GM19467 (cell line): Measurements from ENCODE around the gene SLC46A3.
A peak's percentile ranks its signal among the peaks of the same experiment; 100 is the strongest.
"Not testable (repeated sequence)": the region's sequence is repeated elsewhere in the genome, so short reads cannot be mapped to it uniquely, and the experiment has no call there.

Experiments used
- ATAC-seq: cut with Tn5 transposase; IDR thresholded peaks from one replicate; pipeline ENCODE4 v1.9.1; 2021; ENCODE audit warnings: mild to moderate bottlenecking, moderate library complexity; ENCODE audit not compliant: unreplicated experiment

SLC46A3 gene

DNA sequence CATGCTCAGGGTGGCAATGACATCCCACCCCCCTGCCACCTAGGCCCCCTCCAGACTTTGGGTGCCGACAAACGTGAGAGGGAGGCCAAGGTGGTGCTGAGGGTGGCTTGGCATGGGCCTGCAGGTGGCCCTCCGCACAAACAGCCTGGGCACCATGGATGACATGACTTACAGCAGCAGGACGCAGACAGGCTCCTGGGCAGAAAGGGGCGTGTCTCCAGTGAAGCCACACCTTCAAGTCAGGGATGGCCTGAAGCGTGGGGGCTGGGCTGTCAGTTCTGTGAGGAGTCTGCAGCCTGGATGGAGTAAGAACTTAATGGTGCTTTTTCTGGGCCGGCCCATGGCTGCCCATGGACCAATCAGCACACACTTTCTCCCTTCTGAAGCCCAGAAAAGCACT, 34.5 kb downstream of the SLC46A3 start:
- ATAC-seq, result no peak

DNA sequence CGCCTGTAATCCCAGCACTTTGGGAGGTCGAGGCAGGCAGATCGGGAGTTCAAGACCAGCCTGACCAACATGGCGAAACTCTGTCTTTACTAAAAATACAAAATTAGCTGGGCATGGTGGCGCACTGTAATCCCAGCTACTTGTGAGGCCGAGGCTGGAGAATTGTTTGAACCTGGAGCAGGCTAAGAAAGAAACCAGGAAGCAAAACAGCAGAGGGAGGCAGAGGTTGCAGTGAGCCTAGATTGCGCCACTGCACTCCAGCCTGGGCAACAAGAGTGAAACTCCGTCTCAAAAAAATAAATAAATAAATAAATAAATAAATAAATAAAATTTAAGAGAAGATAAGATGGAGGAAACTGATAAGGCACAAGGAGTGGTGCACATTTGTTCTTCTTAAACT, 35.6 kb downstream of the SLC46A3 start:
- ATAC-seq, result not testable (repeated sequence)

DNA sequence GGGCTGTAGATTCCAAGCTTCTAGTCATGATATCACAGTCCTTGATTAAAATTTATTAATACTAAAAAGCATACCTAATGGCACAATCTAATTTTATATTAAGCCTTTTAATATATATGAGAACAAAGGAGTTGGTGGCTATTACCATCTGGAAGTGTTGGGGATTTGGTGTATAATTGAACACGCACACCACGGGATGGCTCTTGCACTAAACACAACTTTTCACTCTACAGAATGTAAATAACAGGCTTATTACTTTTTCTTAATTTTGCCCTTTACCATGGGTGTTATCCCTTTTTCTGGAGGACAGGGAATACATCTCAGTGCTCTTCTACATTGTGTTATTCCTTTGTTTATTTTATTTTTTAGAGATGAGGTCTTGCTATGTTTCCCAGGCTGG, 38.2 kb downstream of the SLC46A3 start:
- ATAC-seq, result no peak

DNA sequence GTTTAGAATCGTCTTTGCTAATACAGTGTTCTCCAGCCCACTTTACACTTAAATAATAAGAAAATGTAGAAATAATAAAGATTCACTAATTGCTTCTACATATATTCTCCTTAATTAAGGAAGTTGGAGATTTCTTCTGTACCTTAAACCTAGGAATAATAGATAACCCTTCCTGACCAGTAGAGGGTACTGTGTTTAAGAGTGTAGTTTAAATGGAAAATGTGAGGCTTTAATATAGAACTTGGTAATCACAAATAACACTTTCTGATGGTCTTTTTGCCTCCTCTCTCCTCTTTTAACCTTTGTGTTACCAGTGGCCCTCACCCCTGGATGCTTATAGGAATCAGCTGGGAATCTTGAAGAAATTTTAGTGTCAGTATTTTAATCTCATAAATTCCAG, 39.1 kb downstream of the SLC46A3 start:
- no peak for ATAC-seq

DNA sequence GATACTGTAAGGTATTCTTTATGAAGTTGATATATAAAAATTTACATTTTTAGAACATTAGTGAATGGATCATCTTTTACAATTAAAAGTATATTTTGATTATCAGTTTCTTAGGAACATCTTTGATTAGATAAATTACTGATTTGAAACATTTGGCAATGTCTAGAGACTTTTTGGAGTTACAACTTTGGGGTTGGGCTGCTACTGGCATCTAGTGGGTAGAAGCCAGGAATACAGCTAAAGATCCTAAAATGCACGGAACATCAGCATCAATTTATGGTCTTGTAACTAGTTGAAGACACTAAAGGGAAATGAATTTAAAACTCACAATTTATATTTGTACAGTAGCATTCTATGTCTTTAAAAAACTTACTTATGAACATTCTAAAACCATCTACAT, 40.0 kb downstream of the SLC46A3 start:
- no peak for ATAC-seq

DNA sequence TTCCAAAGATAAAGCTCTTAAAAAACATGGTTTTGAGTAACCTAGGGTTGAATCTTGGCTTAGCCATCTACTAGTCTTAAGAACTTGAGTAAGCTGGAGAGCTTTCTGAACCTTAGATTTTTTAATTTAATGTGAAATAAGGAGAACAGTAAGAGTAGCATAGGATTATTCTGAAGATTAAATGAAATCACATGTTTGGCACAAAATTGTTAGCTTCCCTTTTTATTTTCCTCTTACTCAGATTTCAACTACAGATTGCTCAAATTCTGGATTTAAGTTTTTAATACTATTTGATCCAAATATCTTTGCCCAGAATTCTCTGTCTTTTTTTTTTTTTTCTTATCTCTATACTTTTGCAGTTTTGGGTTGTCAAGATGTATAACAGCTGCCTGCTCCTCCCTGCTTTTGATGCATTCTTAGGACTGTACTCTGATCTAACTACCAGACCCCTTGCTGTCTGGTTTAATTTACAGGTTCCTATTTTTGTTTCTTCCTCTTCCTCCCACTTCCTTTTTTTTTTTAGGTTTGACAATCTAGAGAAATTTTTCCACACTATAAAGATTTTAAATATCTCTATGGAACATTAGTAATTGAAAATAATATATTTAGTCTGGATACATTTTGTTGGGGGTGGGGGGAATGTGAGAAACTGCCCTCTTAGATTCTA, 47.5 kb downstream of the SLC46A3 start:
- ATAC-seq, result no peak

DNA sequence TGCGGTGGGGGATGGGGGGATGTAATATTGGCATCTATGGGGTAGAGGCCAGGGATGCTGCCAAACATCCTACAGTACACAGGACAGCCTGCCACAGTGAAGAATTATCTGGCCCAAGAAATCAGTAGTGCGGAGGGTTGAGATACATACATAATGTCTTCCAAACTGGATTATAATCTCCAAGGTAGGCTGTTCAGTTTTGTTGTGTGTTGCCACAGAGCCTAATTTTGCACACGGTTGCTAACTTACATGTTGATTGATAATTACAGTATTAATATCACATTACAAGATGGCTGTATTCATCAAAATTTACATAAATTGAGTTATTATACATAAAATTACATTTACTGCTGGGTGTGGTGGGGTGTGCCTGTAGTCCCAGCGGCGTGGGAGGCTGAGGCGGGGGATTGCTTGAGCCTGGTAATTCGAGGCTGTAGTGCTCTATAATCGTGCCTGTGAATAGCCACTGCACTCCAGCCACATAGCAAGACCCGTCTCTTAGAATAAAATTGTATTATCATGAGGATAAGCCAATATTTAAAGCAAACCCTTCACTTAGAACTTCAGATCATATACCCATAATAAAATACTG, 51.8 kb downstream of the SLC46A3 start:
- ATAC-seq, result no peak

DNA sequence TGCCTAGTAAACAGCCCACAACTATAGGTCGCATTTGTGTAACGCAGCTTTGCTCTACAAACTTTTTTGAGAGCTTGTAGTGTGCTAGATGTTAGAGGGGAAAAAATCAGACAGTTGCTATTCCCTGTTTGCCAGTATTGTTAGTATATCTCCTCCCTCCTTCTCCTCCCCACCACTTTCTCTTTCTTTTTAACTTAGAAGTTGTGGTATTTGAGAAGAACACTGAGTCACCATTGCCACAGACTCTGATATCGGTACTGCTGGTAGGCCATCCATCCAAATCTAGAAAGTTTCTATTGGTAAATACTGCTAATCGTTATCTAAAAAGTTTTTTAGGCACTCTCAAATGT, 59.2 kb downstream of the SLC46A3 start:
- peak; percentile 20 for ATAC-seq

DNA sequence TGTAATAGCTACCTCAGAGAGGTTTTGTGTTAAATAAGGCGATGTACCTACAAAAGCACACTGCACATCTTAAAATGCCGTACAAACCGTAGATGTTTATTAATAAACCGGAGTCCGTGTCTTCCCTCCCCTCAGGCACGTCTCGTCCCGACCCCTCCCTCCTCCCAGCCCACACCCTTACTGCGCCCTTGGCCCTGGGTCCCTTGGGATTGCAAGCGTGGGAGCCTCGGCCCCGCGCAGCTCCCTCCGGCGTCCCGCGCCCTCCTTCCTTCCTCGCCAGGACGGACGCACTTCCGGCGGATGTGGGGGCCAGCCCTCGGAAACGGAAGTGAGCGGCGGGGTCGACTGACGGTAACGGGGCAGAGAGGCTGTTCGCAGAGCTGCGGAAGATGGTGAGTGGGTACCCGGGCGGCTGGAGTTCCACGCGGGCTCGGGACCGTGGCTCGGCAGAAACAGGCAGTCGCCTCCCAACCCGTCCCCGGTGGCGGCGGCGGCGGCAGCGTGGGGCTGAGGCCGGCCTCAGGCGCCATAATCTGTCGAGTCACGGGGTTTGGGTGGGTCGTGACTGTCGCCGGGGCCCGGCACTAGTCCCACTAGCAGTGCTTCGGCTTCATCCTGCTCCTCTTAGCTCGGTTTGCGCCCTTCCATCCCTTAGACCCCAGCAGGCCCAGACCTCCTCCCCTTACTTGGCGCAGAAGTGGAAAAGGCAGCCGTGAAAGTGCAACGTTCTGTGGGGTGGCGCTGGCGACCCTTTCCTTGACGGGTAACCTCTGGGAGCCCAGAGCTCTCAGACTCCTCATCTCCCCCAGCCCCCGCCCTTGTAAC, 59.8 kb downstream of the SLC46A3 start, which contains the start of gene POMP:
Gene POMP, plus strand, starts transcription at position 335 of the 825 bp plus-strand sequence. Its CDS starts 55 bp downstream, at position 390.
- ATAC-seq, result peak; percentile 85

DNA sequence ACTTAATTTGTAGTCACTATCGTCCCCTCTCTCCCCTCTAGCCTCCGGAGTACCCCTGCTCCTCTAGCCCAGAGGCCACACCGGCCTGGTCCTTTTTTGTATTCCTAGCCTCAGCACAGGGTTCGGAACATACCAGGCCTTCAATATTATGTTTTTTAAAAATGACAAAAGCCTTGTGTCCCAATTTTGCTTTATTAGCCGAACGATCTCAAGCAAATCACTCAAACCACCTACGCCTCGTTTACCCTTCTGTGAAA, 60.3 kb downstream of the SLC46A3 start:
- ATAC-seq, result peak; percentile 24

DNA sequence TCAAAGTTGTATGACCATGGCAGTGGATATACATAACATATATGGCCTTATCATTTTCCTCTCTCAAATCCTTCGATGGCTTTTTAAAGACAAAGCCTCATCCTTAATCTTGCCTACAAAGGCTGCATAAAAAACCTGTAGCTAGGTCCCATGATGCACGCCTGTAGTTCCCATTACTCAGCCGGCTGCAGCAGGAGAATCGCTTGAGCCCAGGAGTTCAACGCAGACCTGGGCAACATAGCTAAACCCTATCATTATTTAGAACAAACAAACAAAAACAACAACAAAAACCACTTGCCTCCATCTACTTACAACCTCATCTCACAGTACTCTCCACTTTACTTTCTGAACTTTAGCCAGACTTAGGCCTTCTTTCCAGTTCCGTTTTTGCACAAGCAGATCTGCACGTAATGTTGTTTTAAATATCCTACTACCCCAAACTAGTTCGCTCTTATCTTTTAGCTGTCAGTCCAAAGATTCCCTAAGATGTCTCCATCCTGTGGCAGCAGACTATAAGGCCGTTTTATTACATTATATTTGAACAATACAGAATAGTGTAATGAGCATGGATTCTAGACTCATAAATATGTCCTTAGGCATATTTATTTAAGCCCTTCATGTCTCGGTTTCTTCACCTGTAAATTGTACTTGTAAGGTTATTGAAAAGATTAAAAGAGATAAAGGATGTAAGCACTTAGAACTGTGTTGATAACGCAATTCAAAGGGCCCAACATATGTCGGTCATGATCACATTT, 60.8 kb downstream of the SLC46A3 start:
- ATAC-seq, result no peak

DNA sequence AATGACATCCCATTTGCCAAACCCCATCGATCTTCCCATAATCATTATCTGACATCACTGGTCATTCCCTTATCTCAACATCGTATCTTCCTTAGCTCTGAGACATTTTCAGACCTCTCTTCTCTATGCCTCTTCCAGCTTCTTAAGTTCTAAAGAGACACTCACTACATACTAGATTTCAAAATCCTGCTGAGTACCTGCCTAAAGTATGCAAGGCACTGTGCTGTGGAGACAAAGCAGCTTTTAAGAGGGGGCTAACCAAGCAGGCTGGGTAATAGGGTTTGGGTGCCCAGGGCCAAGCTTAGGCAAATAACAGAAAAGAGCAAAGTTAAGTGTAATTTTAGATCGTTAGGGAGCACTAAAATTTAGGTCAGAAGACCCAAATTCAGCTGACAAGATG, 63.2 kb downstream of the SLC46A3 start:
- ATAC-seq, result no peak

DNA sequence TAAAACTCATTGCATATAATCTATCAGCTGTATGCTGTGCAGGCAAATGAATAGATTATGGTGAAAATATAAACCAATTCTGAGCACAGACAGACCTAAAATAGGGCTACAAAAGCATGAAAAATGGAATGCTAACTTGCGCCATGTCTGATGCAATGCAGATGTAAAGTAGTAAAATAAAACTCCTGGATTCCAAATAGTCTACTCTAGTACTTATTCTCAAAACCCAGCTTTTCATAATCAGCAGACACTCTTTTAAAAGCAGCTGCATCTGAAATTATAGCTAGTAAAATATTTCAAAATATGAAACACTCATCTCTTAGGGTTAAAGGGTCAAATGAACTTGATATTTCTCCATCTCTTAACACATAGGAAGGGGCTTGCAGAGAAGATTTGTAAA, 64.5 kb downstream of the SLC46A3 start:
- ATAC-seq, result no peak

DNA sequence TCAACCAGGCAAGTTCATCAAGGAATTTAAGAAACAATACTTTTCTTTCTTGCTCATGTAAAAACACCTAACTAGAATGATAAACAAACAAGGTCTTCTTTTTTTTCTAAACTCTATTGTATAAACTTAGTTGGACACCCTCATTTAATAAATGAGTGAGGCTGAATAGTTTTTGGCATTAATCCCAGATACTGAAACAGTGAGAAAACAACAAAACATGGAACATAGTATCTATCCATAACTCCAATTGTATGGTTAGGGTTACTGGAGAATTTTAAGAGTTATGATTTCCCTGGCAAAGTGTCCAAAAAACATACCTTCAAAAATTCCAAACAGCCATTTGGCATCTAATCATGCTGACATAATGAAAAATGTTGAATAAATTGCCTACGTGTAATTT, 65.7 kb downstream of the SLC46A3 start:
- ATAC-seq, result no peak

DNA sequence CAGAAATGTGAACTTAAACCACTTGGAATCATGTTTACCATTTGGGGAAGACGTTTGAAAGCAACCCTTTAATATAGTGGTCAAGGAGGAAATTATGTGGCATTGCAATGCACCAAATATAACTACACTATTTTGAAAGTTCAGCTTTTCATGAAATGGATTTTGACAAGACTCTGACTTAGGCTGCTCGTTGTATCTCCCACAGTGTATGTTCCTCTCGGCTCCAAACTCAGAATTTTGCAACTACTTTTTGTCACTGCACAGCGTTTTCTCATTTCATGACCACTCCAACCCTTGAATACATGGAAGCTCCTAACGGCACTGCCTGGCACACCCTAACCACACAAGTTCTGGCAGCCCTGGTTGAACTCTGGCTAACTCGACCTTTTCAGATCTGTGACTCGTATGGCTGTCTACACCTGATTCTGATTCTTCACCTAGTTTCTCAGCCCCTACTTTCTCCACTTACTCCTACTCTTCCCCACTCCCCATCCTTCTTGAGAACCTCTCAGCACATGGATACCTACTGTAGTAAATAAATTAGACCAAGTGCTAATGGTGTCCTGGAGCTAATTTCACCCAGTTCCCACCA, 66.9 kb downstream of the SLC46A3 start:
- ATAC-seq, result no peak

DNA sequence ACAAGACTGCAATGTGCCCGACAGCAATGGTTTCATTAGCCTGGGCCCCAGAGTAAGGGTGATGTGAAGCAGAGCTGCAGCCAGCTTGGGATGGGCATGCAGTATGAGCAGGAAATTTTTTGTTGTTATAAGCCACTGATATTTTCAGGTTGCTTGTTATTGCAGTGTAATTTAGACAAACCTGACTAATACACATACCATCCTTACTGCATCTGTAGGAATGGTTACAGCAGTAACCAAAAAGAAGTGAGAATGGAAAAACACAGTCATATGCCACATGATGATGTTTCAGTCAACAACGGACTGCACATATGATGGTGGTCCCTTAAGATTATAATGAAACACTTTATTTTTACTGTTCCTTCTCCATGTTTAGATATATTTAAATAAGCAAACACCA, 68.5 kb downstream of the SLC46A3 start:
- no peak for ATAC-seq
